Amniotic stem cell (primary cell): ENCODE data around the gene CPNE5.
"Not testable (repeated sequence)": the region's sequence is repeated elsewhere in the genome, so short reads cannot be mapped to it uniquely, and the experiment has no call there.

Experiments
- DNase-seq: peaks from one replicate; lab custom pipeline; 2025; lab: John Stamatoyannopoulos, UW

Gene CPNE5

DNA sequence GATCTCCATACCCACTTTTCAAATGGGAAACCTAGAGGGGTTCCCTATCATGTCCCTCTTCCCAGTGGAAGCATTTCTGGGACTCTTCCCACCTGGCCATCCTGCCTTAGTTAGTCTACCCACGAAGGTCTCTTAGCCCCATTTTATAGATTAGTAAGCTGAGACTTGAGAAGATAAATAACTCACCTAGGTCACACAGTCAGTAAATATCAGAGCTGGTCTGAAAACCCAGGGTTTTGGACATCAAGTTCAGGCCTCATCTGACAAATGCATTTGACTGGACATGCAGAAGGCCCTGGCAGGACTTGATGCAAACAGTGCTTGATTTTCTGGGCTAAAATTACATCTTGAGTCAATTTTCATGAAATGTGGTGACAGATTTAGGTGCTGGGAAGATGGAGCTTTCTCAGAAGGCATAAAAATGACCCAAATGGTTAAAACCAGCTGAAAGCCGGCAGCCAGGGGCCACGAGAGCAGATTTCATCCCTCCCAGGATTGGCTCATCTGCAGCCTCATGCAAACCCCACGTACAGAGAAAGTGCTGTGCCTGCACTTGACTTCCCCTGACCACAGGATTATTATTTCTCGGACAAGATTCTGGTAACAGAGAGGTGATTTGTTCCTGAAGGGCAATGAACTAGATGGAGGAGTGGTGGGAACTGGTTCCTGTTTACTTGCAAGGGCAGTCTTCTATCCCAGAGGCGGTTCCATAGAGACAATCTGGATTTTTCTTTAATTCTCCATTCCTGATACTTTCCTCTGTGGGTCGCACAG is 23.1 kb downstream of the CPNE5 start:
- no peak for DNase-seq

GRCh38 chr6:36814249-36814648 is 25.0 kb downstream of the CPNE5 start:
- no peak for DNase-seq

DNA sequence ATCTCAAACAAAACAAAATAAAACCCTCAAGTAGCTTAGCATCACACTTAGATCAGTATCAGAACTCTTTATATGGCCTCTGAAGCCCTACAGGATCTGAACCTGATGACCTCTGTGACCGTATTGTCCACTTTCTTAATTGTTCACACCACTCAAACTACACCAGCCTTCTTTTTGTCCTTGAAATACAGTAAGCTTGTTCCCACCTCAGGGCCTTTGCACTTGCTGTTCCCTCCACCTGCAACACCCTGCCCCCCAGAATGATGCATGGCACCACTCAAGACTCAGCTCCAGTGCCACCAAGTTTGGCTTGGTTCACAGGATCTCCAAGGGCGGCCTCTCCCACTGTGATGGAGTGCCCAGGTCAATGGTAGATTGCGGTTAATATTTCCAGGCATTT is 25.7 kb downstream of the CPNE5 start:
- no peak for DNase-seq

DNA sequence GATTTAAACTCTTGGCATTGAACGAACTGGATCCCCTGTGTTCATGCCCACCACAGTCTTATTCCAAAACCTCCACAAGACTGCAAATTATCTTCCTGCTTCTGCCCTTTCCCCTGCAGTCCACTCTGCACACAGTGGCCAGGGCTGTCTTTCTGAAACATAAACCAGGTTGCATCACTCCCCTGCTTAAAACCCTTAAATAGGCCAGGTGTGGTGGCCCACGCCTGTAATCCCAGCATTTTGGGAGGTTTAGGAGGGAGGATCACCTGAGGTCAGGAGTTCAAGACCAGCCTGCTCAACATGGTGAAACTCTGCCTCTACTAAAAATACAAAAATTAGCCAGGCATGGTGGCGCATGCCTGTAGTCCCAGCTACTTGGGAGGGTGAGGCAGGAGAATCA is 26.2 kb downstream of the CPNE5 start:
- not testable (repeated sequence) for DNase-seq

- no peak for DNase-seq
These were observed 29.1 kb downstream of the CPNE5 start for GRCh38 chr6:36809941-36810803.

DNA sequence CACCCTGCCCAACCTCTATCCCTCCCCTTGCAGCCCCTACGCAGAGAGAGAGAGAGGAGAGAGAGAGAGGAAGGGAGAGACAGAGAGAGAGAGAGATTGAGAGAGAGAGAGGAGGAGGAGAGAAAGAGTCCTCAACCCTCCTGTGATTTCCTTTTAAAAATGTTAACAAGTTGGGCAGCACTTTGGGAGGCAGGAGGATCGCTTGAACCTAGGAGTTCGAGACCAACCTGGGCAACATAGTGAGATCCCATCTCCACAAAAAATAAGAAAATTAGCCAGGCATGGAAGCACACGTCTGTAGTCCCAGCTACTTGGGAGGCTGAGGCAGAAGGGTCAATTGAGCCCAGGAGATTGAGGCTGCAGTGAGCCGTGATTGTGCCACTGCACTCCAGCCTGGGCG is 30.1 kb downstream of the CPNE5 start:
- DNase-seq, result no peak

- DNase-seq, result no peak
These were observed 30.6 kb downstream of the CPNE5 start for GRCh38 chr6:36808634-36809033.

DNA sequence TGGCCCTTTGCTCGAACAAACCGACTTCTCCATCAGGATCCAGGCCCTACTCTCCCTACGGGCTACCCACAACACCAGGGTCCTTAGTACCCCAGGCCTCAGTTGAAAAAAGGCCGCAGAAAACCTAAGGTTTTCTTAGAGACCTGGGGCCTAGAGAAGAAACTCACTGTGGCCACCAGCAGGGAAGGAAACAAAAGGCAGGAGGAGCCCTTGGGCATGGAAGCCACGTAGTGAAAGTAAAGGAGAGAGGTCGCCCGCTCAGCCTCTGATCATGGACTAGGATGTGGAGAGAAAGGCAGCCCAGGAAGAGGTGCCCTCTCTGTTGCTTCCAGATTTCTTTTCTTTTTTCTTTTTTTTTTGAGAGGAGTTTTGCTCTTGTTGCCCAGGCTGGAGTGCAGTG is 31.5 kb downstream of the CPNE5 start:
- DNase-seq, result no peak

GRCh38 chr6:36807143-36807542 is 32.1 kb downstream of the CPNE5 start:
- DNase-seq, result no peak

DNA sequence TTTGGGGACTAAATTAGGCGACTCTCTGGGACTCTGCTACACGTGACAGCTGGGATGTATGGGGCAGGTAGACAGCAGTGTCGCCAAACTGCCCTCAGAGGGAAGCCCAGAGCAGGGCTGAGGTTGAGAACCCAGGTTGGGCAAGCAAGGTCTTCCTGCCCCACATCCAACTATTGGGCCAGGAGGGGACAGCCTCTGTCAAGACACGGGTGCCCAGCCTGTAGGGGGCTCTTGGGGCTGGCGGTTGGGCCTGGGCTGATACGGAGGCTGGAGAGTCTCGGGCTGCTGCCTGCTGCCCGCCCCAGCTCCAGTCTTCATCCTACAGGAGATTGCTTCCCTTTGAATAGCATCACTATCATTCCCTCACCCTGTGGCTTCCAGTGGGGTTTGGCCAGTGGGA is 33.3 kb downstream of the CPNE5 start:
- no peak for DNase-seq

GRCh38 chr6:36805096-36805797 is 34.0 kb downstream of the CPNE5 start:
- DNase-seq, result no peak

DNA sequence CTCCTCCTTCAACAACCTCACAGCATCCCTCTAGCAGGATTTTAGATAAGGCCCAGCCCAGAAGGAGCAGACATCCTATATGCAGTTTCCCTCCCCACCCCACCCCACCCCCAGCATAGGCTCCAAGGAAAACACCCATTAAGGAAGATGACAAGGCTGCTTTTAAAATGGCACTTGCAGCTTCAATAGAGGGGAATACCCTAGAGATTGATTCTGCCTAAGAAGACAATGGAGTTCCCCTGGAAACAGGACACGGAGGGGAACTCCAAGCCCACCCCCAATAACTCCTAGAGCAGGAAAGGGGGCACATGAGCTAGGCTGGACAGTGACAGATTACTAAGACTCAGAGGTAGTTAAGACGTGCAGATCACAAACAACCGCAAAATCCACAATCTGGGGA is 34.7 kb downstream of the CPNE5 start:
- DNase-seq, result no peak

DNA sequence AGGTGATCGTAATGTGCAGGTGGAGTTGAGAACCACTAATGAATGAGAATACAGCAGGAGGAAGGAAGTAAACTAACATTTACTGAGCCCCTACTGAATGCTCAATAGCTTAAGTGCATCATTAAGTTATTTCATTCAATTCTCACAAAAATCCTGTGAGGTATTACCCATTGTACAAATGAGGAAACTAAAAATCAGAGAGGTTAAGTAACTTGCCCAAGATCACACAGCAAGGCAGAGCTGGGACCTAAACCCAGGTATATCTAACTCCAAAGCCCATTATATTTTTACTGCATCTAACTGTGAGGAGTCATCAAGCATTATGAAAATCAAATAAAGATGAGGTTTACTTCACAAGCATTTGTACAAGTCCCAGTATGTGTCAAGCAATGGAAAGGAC is 35.3 kb downstream of the CPNE5 start:
- no peak for DNase-seq

GRCh38 chr6:36803482-36803881 is 35.8 kb downstream of the CPNE5 start:
- no peak for DNase-seq

DNA sequence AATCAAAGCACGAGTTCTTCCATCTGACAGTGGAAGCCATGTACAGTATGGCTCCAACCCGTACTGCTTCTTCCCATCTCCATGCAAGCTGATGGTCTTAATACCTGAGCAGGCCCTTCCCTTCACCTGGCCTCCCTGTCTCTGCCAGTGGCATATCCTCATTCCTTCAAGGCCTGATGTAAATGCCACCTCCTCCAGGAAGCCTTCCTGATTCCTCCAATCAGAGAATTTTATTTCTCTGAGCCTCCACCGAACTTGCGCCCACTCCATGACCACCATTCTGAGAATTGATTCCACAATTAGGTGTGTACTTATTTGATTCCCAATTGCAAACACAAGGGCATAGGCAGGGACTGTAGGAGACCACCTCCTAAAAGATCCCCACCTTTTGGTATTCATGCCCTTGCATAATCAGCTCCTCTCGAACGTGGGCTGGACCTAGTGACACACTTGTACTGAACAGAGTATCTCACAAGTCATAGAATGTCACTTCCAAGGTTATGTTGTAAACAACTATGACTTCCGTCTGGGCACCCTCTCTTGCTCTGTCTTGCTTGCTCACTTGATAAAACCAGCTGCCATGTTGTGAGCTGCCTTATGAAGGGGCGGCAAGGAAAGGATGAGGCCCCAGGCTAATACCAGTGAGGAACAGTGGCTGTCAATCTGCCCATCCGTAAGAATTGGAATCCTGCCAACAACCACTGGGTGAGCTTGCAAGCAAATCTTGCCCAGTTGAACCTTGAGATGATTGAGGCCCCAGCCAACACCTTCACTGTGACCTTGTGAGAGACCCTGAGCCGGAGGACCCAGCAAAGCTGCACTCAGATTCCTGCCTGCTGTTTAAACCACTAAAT is 38.8 kb downstream of the CPNE5 start:
- no peak for DNase-seq

- DNase-seq, result no peak
These were observed 40.4 kb downstream of the CPNE5 start for GRCh38 chr6:36798852-36799251.

DNA sequence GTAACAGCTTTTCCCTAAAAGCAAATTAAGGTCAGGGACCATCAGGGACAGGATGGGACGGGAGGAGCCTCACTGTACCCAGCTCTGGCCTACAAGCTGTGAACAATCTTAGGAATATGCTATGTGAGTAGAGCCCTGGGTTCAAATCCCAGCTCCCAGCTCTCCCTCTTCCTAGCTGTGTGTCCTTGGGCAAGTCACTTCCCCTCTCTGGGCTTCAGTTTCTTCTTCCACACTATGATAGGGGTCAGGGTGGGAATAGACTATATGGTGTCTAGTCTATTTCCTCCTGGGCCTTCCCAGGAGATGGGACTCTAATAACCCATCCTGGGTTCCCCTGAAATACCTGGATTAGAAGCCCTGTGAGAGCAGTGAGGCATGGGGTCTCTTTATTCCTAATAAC is 41.6 kb downstream of the CPNE5 start:
- DNase-seq, result no peak

- no peak for DNase-seq
These were observed 42.2 kb downstream of the CPNE5 start for GRCh38 chr6:36797055-36797454.

- no peak for DNase-seq
These were observed 44.6 kb downstream of the CPNE5 start for GRCh38 chr6:36794713-36795065.

DNA sequence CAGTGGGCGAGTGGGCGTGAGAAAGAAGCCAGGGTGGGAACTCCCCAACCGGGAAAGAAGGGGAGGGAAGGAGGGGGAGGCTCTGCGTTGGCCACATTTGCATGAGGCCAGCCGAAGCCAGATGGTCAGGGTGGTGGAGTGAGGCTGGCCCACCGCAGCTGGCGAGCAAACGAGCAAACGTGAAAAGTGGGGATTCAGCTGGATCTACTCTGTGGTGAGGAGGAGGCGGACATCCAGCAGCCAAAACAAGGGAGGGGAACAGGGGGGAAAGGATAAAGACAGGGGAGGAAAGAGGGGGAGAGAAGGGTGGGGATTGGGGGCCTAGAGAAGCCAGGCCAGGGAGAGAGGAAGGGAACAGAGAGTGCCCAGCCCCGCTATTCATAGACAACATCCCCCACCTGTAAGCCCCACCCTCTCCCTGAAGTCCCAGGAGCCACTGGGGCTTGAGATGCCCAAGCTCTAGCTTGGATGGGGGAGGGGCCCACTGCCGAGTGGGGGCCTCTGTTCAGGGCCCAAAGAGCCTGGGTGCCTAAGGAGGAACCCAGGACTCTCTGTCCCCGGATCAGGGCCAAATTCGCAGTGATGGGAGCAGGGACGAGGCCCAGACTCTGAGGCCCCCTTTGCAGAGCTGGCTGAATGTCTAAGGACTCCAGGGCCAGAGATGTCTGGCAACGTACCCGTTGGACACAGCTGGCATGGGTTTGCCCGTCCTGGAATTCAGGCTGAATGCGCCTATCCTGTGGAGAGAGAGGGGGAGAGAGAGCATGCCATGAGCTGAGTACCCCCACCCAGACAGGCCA is 45.1 kb downstream of the CPNE5 start:
- DNase-seq, result no peak

GRCh38 chr6:36793296-36793912 is 45.8 kb downstream of the CPNE5 start:
- DNase-seq, result no peak
